Testis (tissue), 3 donors: ENCODE data around the gene RARRES2. TPM values are rescaled to one million over a fixed set of nuclear protein-coding genes. Genes with fewer than 3 reads are reported as not detected.
"Not testable (repeated sequence)": the region's sequence is repeated elsewhere in the genome, so short reads cannot be mapped to it uniquely, and the experiment has no call there.

Experiments
- DNase-seq: peaks from one replicate; pipeline ENCODE4 v3.0.0-alpha.2; 2019
- H3K27ac ChIP-seq, 2 donors: fragments of 200-600 bp; sonication (generic); one replicate each; pipeline ENCODE4 v1.5.1; 2019
- H3K27me3 ChIP-seq: fragments of 200-600 bp; sonication (generic); one replicate; pipeline ENCODE4 v1.5.1; 2019
- H3K36me3 ChIP-seq: fragments of 200-600 bp; sonication (generic); one replicate; pipeline ENCODE4 v1.5.1; 2017; ENCODE audit warnings: low read depth; ENCODE audit errors: missing control alignments
- H3K4me1 ChIP-seq: fragments of 200-600 bp; sonication (generic); one replicate; pipeline ENCODE4 v1.5.1; 2019
- H3K4me3 ChIP-seq, 2 donors: fragments of 200-600 bp; sonication (generic); one replicate each; pipeline ENCODE4 v1.5.1; 2017 to 2019
- H3K9me3 ChIP-seq: fragments of 200-600 bp; sonication (generic); one replicate; pipeline ENCODE4 v1.5.1; 2017
- CTCF ChIP-seq, 3 experiments: fragments of 450-650 bp in 2 of 3; fragments of 200-600 bp in 1 of 3; sonication (generic) in 1 of 3; IDR thresholded peaks; one replicate each; pipeline ENCODE4 v1.5.1; 2016 to 2019; ENCODE audit warnings: antibody characterized with exemption in 3 of 3, mild to moderate bottlenecking in 2 of 3, moderate library complexity in 1 of 3
- POLR2A ChIP-seq: fragments of 450-650 bp; IDR thresholded peaks from one replicate; pipeline ENCODE4 v1.6.1; 2017; ENCODE audit warnings: antibody characterized with exemption, mild to moderate bottlenecking, moderate library complexity
- WGBS, 2 donors: methylation state at CpG; one replicate each; pipeline ENCODE4 v1.1.5; 2018; 5-methylcytosine and 5-hydroxymethylcytosine counted together
- intact Hi-C: fragments of 100-400 bp; cut with DNase I; formaldehyde crosslinking; loops from one replicate; pipeline ENCODE4 v1.15.1; 2023; ENCODE audit warnings: low total_unique reads
- polyA plus RNA-seq: library from polyadenylated mRNA; stranded (reverse); fragments of 350-450 nt; fragmentation: Illumina TruSeq; extraction: RNeasy Lipid Tissue Mini Kit (QIAGEN cat#74804); gene quantifications from one replicate; pipeline ENCODE4 v1.2.3, GENCODE V29; 2014; ENCODE audit warnings: low read depth, low replicate concordance; ENCODE audit not compliant: insufficient read depth
- total RNA-seq, 2 donors: library from RNA; depleted of rRNA; stranded (reverse); fragments of >200 nt; gene quantifications; one replicate each; pipeline ENCODE4 v1.2.3, GENCODE V29; 2016

RARRES2 gene
- total and polyA plus RNA-seq, 3 donors from 2014 or later = 21.1 to 93.7 (median 58.8) TPM

GRCh38 chr7:150313870-150314269 lies 27.6 kb downstream of the RARRES2 start:
- H3K9me3 ChIP-seq = no peaks in the 10 kb centered on the region
- H3K4me1 ChIP-seq = no peaks in the 10 kb centered on the region
- WGBS, 2 donors = 93% methylated on average over 3 to 6 of the region's 6 CpGs
- no peak overlapping the region for H3K4me3 ChIP-seq
- no peak overlapping the region for H3K27ac ChIP-seq
- no peak for TF ChIP-seq CTCF (IDR thresholded peaks at IDR 0.05)
- intact Hi-C loops = no loop called here
- no peaks in the 10 kb centered on the region for H3K36me3 ChIP-seq
- H3K27me3 ChIP-seq = no peaks in the 10 kb centered on the region
- DNase-seq = no peak

GRCh38 chr7:150313367-150313809 lies 28.0 kb downstream of the RARRES2 start:
- Histone ChIP-seq H3K4me3 (no peak overlapping the region), H3K9me3 (no peaks in the 10 kb centered on the region), H3K4me1 (no peaks in the 10 kb centered on the region), H3K27me3 (no peaks in the 10 kb centered on the region), H3K27ac (no peak overlapping the region), H3K36me3 (no peaks in the 10 kb centered on the region)
- TF ChIP-seq CTCF (IDR thresholded peaks at IDR 0.05) = no peak
- no peak for TF ChIP-seq POLR2A
- no peak for DNase-seq
- intact Hi-C loops = no loop called here
- 75 to 80% methylated on average over 3 of the region's 3 CpGs for WGBS, 2 donors

GRCh38 chr7:150312649-150313366 lies 28.6 kb downstream of the RARRES2 start:
- H3K4me1 ChIP-seq, H3K9me3 ChIP-seq, intact Hi-C loops, H3K4me3 ChIP-seq, H3K36me3 ChIP-seq, H3K27ac ChIP-seq, DNase-seq, H3K27me3 ChIP-seq: not testable (repeated sequence)
- WGBS, 2 donors = 79 to 86% methylated on average over 7 of the region's 7 CpGs

- no peaks in the 10 kb centered on the region for H3K9me3 ChIP-seq
- no peaks in the 10 kb centered on the region for H3K4me1 ChIP-seq
- WGBS, 2 donors = 90 to 91% methylated on average over 5 of the region's 5 CpGs
- H3K27ac ChIP-seq = no peak overlapping the region
- H3K4me3 ChIP-seq = no peak overlapping the region
- no peak for DNase-seq
- H3K27me3 ChIP-seq = no peaks in the 10 kb centered on the region
- intact Hi-C loops = no loop called here
- H3K36me3 ChIP-seq = no peaks in the 10 kb centered on the region
- no peak for TF ChIP-seq POLR2A
- no peak for TF ChIP-seq CTCF (IDR thresholded peaks at IDR 0.05)
These were observed 29.7 kb downstream of the RARRES2 start for GRCh38 chr7:150311711-150312110.

- intact Hi-C loops = no loop called here
- no peaks in the 10 kb centered on the region for H3K36me3 ChIP-seq
- no peaks in the 10 kb centered on the region for H3K9me3 ChIP-seq
- no peaks in the 10 kb centered on the region for H3K4me1 ChIP-seq
- no peak overlapping the region for H3K27ac ChIP-seq
- 93% methylated on average over 4 of the region's 4 CpGs for WGBS, 2 donors
- no peaks in the 10 kb centered on the region for H3K27me3 ChIP-seq
- H3K4me3 ChIP-seq = no peak overlapping the region
- no peak for DNase-seq
- TF ChIP-seq CTCF (IDR thresholded peaks at IDR 0.05) = no peak
- no peak for TF ChIP-seq POLR2A
These were observed 30.3 kb downstream of the RARRES2 start for GRCh38 chr7:150311146-150311545.
